Loucy (cell line): ENCODE data around the gene SRSF9.

ENCODE experiments used
- CTCF ChIP-seq: fragments of 200-600 bp; sonication (generic); conservative IDR thresholded peaks from 2 replicates; pipeline ENCODE4 v1.5.1; 2014; ENCODE audit warnings: mild to moderate bottlenecking, antibody characterized with exemption, low read length
- EZH2phosphoT487 ChIP-seq: fragments of 200-600 bp; IDR thresholded peaks from 2 replicates; pipeline ENCODE4 v1.6.1; 2018; ENCODE audit warnings: antibody characterized with exemption, mild to moderate bottlenecking, moderate library complexity, borderline replicate concordance

- TF ChIP-seq CTCF (no peak), EZH2phosphoT487 (no peak)
Observed at GRCh38 chr12:120474616-120474960, 5.0 kb upstream of the SRSF9 start.
